ENCODE results near the gene ARMC12. TPM values are rescaled to one million over a fixed set of nuclear protein-coding genes. Genes with fewer than 3 reads are reported as not detected.
"Not testable (repeated sequence)": the region's sequence is repeated elsewhere in the genome, so short reads cannot be mapped to it uniquely, and the experiment has no call there.

The ARMC12 gene
- 0.85 TPM for polyA plus RNA-seq (2013, experiment 1 of 2)
- 1.7 TPM for polyA plus RNA-seq (2013, experiment 2 of 2)

- H3K9ac ChIP-seq (ENCODE audit: low read depth, low read length): no peak within 1 kb of the TSS
- no peaks in the 10 kb centered on the region for H3K27me3 ChIP-seq (ENCODE audit: insufficient read depth, low read length)
- peaks cover 37% of the 10 kb centered on the region for H3K4me1 ChIP-seq (ENCODE audit: insufficient read depth, low read length)
- no peaks in the 10 kb centered on the region for H3K9me3 ChIP-seq (ENCODE audit: insufficient read depth, low read depth, low read length)
- no peaks in the 10 kb centered on the region for H3K36me3 ChIP-seq (ENCODE audit: insufficient read depth, low read length)
- peak within 1 kb of the TSS; percentile 95; the same call in 1 of the 2 replicates for H3K27ac ChIP-seq (ENCODE audit: low read depth, low read length)
- H3K4me3 ChIP-seq (ENCODE audit: low read length): no peak within 1 kb of the TSS
- WGBS: 95% methylated on average over 10 of the region's 10 CpGs
These were observed at the start of gene ARMC12 for GRCh38 chr6:35736982-35737412. Gene ARMC12 (plus strand): TSS chr6:35737032. CDS start chr6:35737109, 77 bp downstream.

- H3K4me1 ChIP-seq (ENCODE audit: insufficient read depth, low read length): peaks cover 11% of the 10 kb centered on the region
- peak overlapping the region; percentile 73 for H3K9ac ChIP-seq (ENCODE audit: low read depth, low read length)
- H3K9me3 ChIP-seq (ENCODE audit: insufficient read depth, low read depth, low read length): no peaks in the 10 kb centered on the region
- no peak overlapping the region; the same call in 1 of the 2 replicates for H3K27ac ChIP-seq (ENCODE audit: low read depth, low read length)
- H3K27me3 ChIP-seq (ENCODE audit: insufficient read depth, low read length): peaks cover 16% of the 10 kb centered on the region
- WGBS: under 1% methylated on average over 100 of the region's 100 CpGs
- H3K4me3 ChIP-seq (ENCODE audit: low read length): peak overlapping the region; percentile 69
- H3K36me3 ChIP-seq (ENCODE audit: insufficient read depth, low read length): no peaks in the 10 kb centered on the region
These were observed 48.9 kb upstream of the ARMC12 start for GRCh38 chr6:35687658-35688604.

GRCh38 chr6:35688605-35689322, 48.1 kb upstream of the ARMC12 start, which contains the start of gene FKBP5:
Gene FKBP5 (minus strand): TSS chr6:35688915. CDS start chr6:35642824, 46,091 bp downstream.
- peaks cover 16% of the 10 kb centered on the region for H3K27me3 ChIP-seq (ENCODE audit: insufficient read depth, low read length)
- peak within 1 kb of the TSS; percentile 73 for H3K9ac ChIP-seq (ENCODE audit: low read depth, low read length)
- H3K27ac ChIP-seq (ENCODE audit: low read depth, low read length): no peak within 1 kb of the TSS; the same call in 1 of the 2 replicates
- peak within 1 kb of the TSS; percentile 69 for H3K4me3 ChIP-seq (ENCODE audit: low read length)
- no peaks in the 10 kb centered on the region for H3K9me3 ChIP-seq (ENCODE audit: insufficient read depth, low read depth, low read length)
- 2% methylated on average over 80 of the region's 80 CpGs for WGBS
- H3K36me3 ChIP-seq (ENCODE audit: insufficient read depth, low read length): no peaks in the 10 kb centered on the region
- H3K4me1 ChIP-seq (ENCODE audit: insufficient read depth, low read length): peaks cover 11% of the 10 kb centered on the region

GRCh38 chr6:35690006-35690405, 46.8 kb upstream of the ARMC12 start:
- H3K9ac ChIP-seq (ENCODE audit: low read depth, low read length); H3K36me3 ChIP-seq (ENCODE audit: insufficient read depth, low read length); H3K9me3 ChIP-seq (ENCODE audit: insufficient read depth, low read depth, low read length); H3K4me3 ChIP-seq (ENCODE audit: low read length); H3K27ac ChIP-seq (ENCODE audit: low read depth, low read length): not testable (repeated sequence)
- peaks cover 11% of the 10 kb centered on the region for H3K4me1 ChIP-seq (ENCODE audit: insufficient read depth, low read length)
- peaks cover 16% of the 10 kb centered on the region for H3K27me3 ChIP-seq (ENCODE audit: insufficient read depth, low read length)
- WGBS: 96% methylated on average over 16 of the region's 16 CpGs

GRCh38 chr6:35690484-35690883, 46.3 kb upstream of the ARMC12 start:
- Histone ChIP-seq H3K27ac (ENCODE audit: low read depth, low read length) (no peak overlapping the region), H3K4me3 (ENCODE audit: low read length) (no peak overlapping the region), H3K4me1 (ENCODE audit: insufficient read depth, low read length) (peaks cover 11% of the 10 kb centered on the region), H3K36me3 (ENCODE audit: insufficient read depth, low read length) (no peaks in the 10 kb centered on the region), H3K9me3 (ENCODE audit: insufficient read depth, low read depth, low read length) (no peaks in the 10 kb centered on the region), H3K9ac (ENCODE audit: low read depth, low read length) (no peak overlapping the region), H3K27me3 (ENCODE audit: insufficient read depth, low read length) (peaks cover 16% of the 10 kb centered on the region)
- WGBS: 91% methylated on average over 9 of the region's 9 CpGs

GRCh38 chr6:35691027-35691824, 45.6 kb upstream of the ARMC12 start:
- 89% methylated on average over 10 of the region's 10 CpGs for WGBS
- no peaks in the 10 kb centered on the region for H3K36me3 ChIP-seq (ENCODE audit: insufficient read depth, low read length)
- no peak overlapping the region for H3K9ac ChIP-seq (ENCODE audit: low read depth, low read length)
- H3K4me1 ChIP-seq (ENCODE audit: insufficient read depth, low read length): peaks cover 11% of the 10 kb centered on the region
- no peak overlapping the region for H3K4me3 ChIP-seq (ENCODE audit: low read length)
- H3K27me3 ChIP-seq (ENCODE audit: insufficient read depth, low read length): peaks cover 16% of the 10 kb centered on the region
- H3K9me3 ChIP-seq (ENCODE audit: insufficient read depth, low read depth, low read length): no peaks in the 10 kb centered on the region
- no peak overlapping the region for H3K27ac ChIP-seq (ENCODE audit: low read depth, low read length)

GRCh38 chr6:35694462-35694861, 42.4 kb upstream of the ARMC12 start:
- Histone ChIP-seq H3K27ac (ENCODE audit: low read depth, low read length) (no peak overlapping the region), H3K4me1 (ENCODE audit: insufficient read depth, low read length) (no peaks in the 10 kb centered on the region), H3K27me3 (ENCODE audit: insufficient read depth, low read length) (no peaks in the 10 kb centered on the region), H3K9me3 (ENCODE audit: insufficient read depth, low read depth, low read length) (no peaks in the 10 kb centered on the region), H3K36me3 (ENCODE audit: insufficient read depth, low read length) (no peaks in the 10 kb centered on the region), H3K9ac (ENCODE audit: low read depth, low read length) (no peak overlapping the region), H3K4me3 (ENCODE audit: low read length) (no peak overlapping the region)
- 100% methylated on average over 2 of the region's 2 CpGs for WGBS

- not testable (repeated sequence) for H3K27me3 ChIP-seq (ENCODE audit: insufficient read depth, low read length); H3K9me3 ChIP-seq (ENCODE audit: insufficient read depth, low read depth, low read length); H3K4me3 ChIP-seq (ENCODE audit: low read length); H3K36me3 ChIP-seq (ENCODE audit: insufficient read depth, low read length); H3K27ac ChIP-seq (ENCODE audit: low read depth, low read length); H3K9ac ChIP-seq (ENCODE audit: low read depth, low read length); H3K4me1 ChIP-seq (ENCODE audit: insufficient read depth, low read length)
- WGBS: 93% methylated on average over 6 of the region's 7 CpGs
These were observed 38.4 kb upstream of the ARMC12 start for GRCh38 chr6:35698430-35698829.

GRCh38 chr6:35698858-35699257, 38.0 kb upstream of the ARMC12 start:
- WGBS: 91% methylated on average over 3 of the region's 3 CpGs
- no peaks in the 10 kb centered on the region for H3K4me1 ChIP-seq (ENCODE audit: insufficient read depth, low read length)
- no peaks in the 10 kb centered on the region for H3K27me3 ChIP-seq (ENCODE audit: insufficient read depth, low read length)
- no peaks in the 10 kb centered on the region for H3K36me3 ChIP-seq (ENCODE audit: insufficient read depth, low read length)
- no peak overlapping the region for H3K9ac ChIP-seq (ENCODE audit: low read depth, low read length)
- no peak overlapping the region for H3K4me3 ChIP-seq (ENCODE audit: low read length)
- H3K27ac ChIP-seq (ENCODE audit: low read depth, low read length): no peak overlapping the region
- peaks cover 4% of the 10 kb centered on the region; the same call in 1 of the 2 replicates for H3K9me3 ChIP-seq (ENCODE audit: insufficient read depth, low read depth, low read length)

- Histone ChIP-seq H3K9ac (ENCODE audit: low read depth, low read length) (no peak overlapping the region), H3K9me3 (ENCODE audit: insufficient read depth, low read depth, low read length) (peaks cover 4% of the 10 kb centered on the region; the same call in 1 of the 2 replicates), H3K4me1 (ENCODE audit: insufficient read depth, low read length) (no peaks in the 10 kb centered on the region), H3K4me3 (ENCODE audit: low read length) (no peak overlapping the region), H3K36me3 (ENCODE audit: insufficient read depth, low read length) (no peaks in the 10 kb centered on the region), H3K27me3 (ENCODE audit: insufficient read depth, low read length) (no peaks in the 10 kb centered on the region), H3K27ac (ENCODE audit: low read depth, low read length) (no peak overlapping the region)
These were observed 33.3 kb upstream of the ARMC12 start for GRCh38 chr6:35703554-35703953.

Data from HUES64 (cell line).